A549 treated with AZD9567 at 1 μM for 4 hours (cell line): ENCODE measurements around the gene PLEKHA1. TPM values are rescaled to one million over a fixed set of nuclear protein-coding genes. Genes with fewer than 3 reads are reported as not detected.

ENCODE experiments used
- total RNA-seq: library from RNA; stranded (reverse); fragments of 200-300 nt; extraction: Qiagen RNA extraction; gene quantifications from 5 replicates; pipeline ENCODE4 v1.2.3, GENCODE V29; 2022; ENCODE audit not compliant: insufficient read depth

The PLEKHA1 gene
- total RNA-seq, result 14.3 to 28.7 TPM (median 21.3 TPM) in 5 replicates

GRCh38 chr10:122374237-122374858 lies at the start of gene PLEKHA1:
Gene PLEKHA1, plus strand, starts transcription at chr10:122374708. Its CDS starts 18,493 bp downstream, at chr10:122393201.

GRCh38 chr10:122454603-122455080 lies 80.1 kb downstream of the PLEKHA1 start, which contains the start of gene ARMS2:
Gene ARMS2, plus strand, starts transcription at chr10:122454653. Its CDS starts 75 bp downstream, at chr10:122454728.

GRCh38 chr10:122461367-122461728 lies 86.8 kb downstream of the PLEKHA1 start, which contains the start of gene HTRA1:
Gene HTRA1, plus strand, starts transcription at chr10:122461553. Its CDS starts 100 bp downstream, at chr10:122461653.

Other genes with a start within 250 kb of the PLEKHA1 start
- 0.41 to 1.5 TPM (median 0.57 TPM) in 5 replicates for gene BTBD16, start 103.4 kb upstream of the PLEKHA1 start, total RNA-seq
- not detected in 5 replicates for gene ARMS2, start 79.9 kb downstream of the PLEKHA1 start, total RNA-seq
- 38.4 to 61.5 TPM (median 52.2 TPM) in 5 replicates for gene HTRA1, start 86.8 kb downstream of the PLEKHA1 start, total RNA-seq
- gene DMBT1, start 186.0 kb downstream of the PLEKHA1 start, total RNA-seq, result 0.10 to 0.15 TPM (median 0.14 TPM) in 4 of 5 replicates, not detected in the other